NCI-H446 (cell line): ENCODE data around the gene NECTIN2.
"Not testable (repeated sequence)": the region's sequence is repeated elsewhere in the genome, so short reads cannot be mapped to it uniquely, and the experiment has no call there.

Experiments
- DNase-seq, 2 experiments: peaks; one replicate each; lab custom pipeline; 2025; lab: John Stamatoyannopoulos, UW

Gene NECTIN2

GRCh38 chr19:44851427-44851826 lies 5.3 kb downstream of the NECTIN2 start:
- DNase-seq: no peak

- DNase-seq: no peak
Observed at GRCh38 chr19:44855606-44856005, 9.5 kb downstream of the NECTIN2 start.

GRCh38 chr19:44856421-44857083 lies 10.5 kb downstream of the NECTIN2 start:
- DNase-seq: no peak

GRCh38 chr19:44857837-44858236 lies 11.7 kb downstream of the NECTIN2 start:
- no peak for DNase-seq

GRCh38 chr19:44861576-44861975 lies 15.5 kb downstream of the NECTIN2 start:
- not testable (repeated sequence) for DNase-seq

GRCh38 chr19:44863990-44864389 lies 17.9 kb downstream of the NECTIN2 start:
- DNase-seq: no peak

GRCh38 chr19:44865196-44865767 lies 19.2 kb downstream of the NECTIN2 start:
- DNase-seq: no peak

- DNase-seq: no peak
Observed at GRCh38 chr19:44866664-44867063, 20.6 kb downstream of the NECTIN2 start.

- no peak for DNase-seq
Observed at GRCh38 chr19:44867578-44867977, 21.5 kb downstream of the NECTIN2 start.

GRCh38 chr19:44869733-44870470 lies 23.8 kb downstream of the NECTIN2 start:
- DNase-seq: no peak

- no peak for DNase-seq
Observed at GRCh38 chr19:44871809-44872208, 25.7 kb downstream of the NECTIN2 start.

- no peak for DNase-seq
Observed at GRCh38 chr19:44872661-44873060, 26.6 kb downstream of the NECTIN2 start.

- no peak for DNase-seq
Observed at GRCh38 chr19:44874317-44874716, 28.2 kb downstream of the NECTIN2 start.

- no peak for DNase-seq
Observed at GRCh38 chr19:44875666-44876451, 29.8 kb downstream of the NECTIN2 start.

- no peak for DNase-seq
Observed at GRCh38 chr19:44876930-44877535, 30.9 kb downstream of the NECTIN2 start.

- DNase-seq: no peak
Observed at GRCh38 chr19:44878120-44878865, 32.2 kb downstream of the NECTIN2 start.

- no peak for DNase-seq
Observed at GRCh38 chr19:44879309-44880065, 33.4 kb downstream of the NECTIN2 start.

GRCh38 chr19:44882063-44882462 lies 36.0 kb downstream of the NECTIN2 start:
- no peak for DNase-seq

- DNase-seq: not testable (repeated sequence)
Observed at GRCh38 chr19:44882619-44883397, 36.7 kb downstream of the NECTIN2 start.

GRCh38 chr19:44883922-44884321 lies 37.8 kb downstream of the NECTIN2 start:
- no peak for DNase-seq
